Measurements from ENCODE around the gene PARP8.
A peak's percentile ranks its signal among the peaks of the same experiment; 100 is the strongest.
"Not testable (repeated sequence)": the region's sequence is repeated elsewhere in the genome, so short reads cannot be mapped to it uniquely, and the experiment has no call there.

The PARP8 gene

GRCh38 chr5:50666261-50667022 is at the start of gene PARP8:
PARP8 (plus strand) TSS chr5:50666637; CDS start chr5:50667096, 459 bp downstream.
- H3K4me3 ChIP-seq (ENCODE audit: low read depth, low read length), result peak within 1 kb of the TSS; percentile 100
- DNase-seq (ENCODE audit: low read depth), result no peak
- TF ChIP-seq CTCF (IDR thresholded peaks at IDR 0.05; ENCODE audit: low read depth, low read length, missing control alignments), result no peak

GRCh38 chr5:50623666-50624065 is 42.8 kb upstream of the PARP8 start:
- no peak for TF ChIP-seq CTCF (IDR thresholded peaks at IDR 0.05; ENCODE audit: low read depth, low read length, missing control alignments)
- H3K4me3 ChIP-seq (ENCODE audit: low read depth, low read length), result no peak overlapping the region
- DNase-seq (ENCODE audit: low read depth), result no peak

- DNase-seq (ENCODE audit: low read depth); H3K4me3 ChIP-seq (ENCODE audit: low read depth, low read length): not testable (repeated sequence)
Observed at GRCh38 chr5:50634866-50635265, 31.6 kb upstream of the PARP8 start.

- not testable (repeated sequence) for DNase-seq (ENCODE audit: low read depth); H3K4me3 ChIP-seq (ENCODE audit: low read depth, low read length)
Observed at GRCh38 chr5:50637576-50637975, 28.9 kb upstream of the PARP8 start.

GRCh38 chr5:50646591-50646990 is 19.8 kb upstream of the PARP8 start:
- no peak for DNase-seq (ENCODE audit: low read depth)
- H3K4me3 ChIP-seq (ENCODE audit: low read depth, low read length), result no peak overlapping the region
- no peak for TF ChIP-seq CTCF (IDR thresholded peaks at IDR 0.05; ENCODE audit: low read depth, low read length, missing control alignments)

GRCh38 chr5:50647726-50648125 is 18.7 kb upstream of the PARP8 start:
- no peak for TF ChIP-seq CTCF (IDR thresholded peaks at IDR 0.05; ENCODE audit: low read depth, low read length, missing control alignments)
- DNase-seq (ENCODE audit: low read depth), result no peak
- H3K4me3 ChIP-seq (ENCODE audit: low read depth, low read length), result no peak overlapping the region

GRCh38 chr5:50653946-50654345 is 12.5 kb upstream of the PARP8 start:
- DNase-seq (ENCODE audit: low read depth), result peak; percentile 69
- H3K4me3 ChIP-seq (ENCODE audit: low read depth, low read length), result no peak overlapping the region
- TF ChIP-seq CTCF (IDR thresholded peaks at IDR 0.05; ENCODE audit: low read depth, low read length, missing control alignments), result no peak

- no peak overlapping the region for H3K4me3 ChIP-seq (ENCODE audit: low read depth, low read length)
- no peak for DNase-seq (ENCODE audit: low read depth)
- TF ChIP-seq CTCF (IDR thresholded peaks at IDR 0.05; ENCODE audit: low read depth, low read length, missing control alignments), result no peak
Observed at GRCh38 chr5:50655067-50655809, 11.2 kb upstream of the PARP8 start.

Data from GM12864 (cell line).